ENCODE results near the gene ADAMTSL4. TPM values are rescaled to one million over a fixed set of nuclear protein-coding genes. Genes with fewer than 3 reads are reported as not detected.

Gene ADAMTSL4
- total RNA-seq, 1 experiment from 2014 or later = 4.3 TPM

DNA sequence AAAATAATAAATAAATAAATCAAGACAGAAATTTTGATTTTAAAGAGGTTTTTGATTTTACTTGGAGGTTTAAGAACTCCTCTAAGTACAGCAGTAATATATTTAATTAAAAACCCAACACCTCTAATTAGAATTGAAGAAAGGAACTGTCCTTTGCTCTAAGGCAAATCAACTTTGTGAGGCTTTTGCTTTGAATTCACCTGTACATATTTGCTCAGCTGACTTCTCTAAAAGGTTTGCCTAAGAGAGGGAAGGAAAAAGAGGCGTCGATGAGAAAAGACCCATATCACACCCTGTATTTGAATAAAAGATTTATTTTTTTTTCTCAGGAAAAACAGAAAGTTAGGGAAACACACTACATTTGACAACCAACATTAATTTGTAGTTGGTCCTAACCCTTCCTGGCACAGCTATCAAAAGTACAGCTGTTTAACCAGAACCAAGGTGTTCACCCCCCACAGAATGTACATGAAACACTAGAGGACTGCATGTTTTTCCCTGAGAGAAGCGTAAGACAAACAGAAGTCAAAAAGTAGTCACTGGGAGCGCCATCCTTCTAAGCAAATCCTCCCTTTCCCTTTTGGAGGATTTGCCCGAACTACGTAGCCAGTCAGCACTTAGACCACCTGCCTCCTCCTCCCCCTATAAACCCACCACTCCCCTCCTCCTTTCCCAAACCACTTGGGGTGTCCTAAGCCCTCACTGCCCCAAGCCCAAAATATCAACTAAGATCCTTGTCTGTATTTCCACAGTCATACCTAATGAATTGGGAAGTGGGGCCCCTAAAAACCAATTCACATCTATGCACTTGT lies 25.3 kb downstream of the ADAMTSL4 start:
- RAD21 ChIA-PET (ENCODE audit: low non-redundant PET in 1 of 2, low total read pairs in 2 of 2, uncharacterized antibody in 2 of 2, unreplicated experiment in 2 of 2) = no interaction called here
- DNase-seq (ENCODE audit: low read depth, low spot score) (no peak), ATAC-seq (no peak)
- Histone ChIP-seq H3K27me3 (ENCODE audit: insufficient read depth, low read length) (no peaks in the 10 kb centered on the region), H3K27ac (ENCODE audit: low read depth, low read length) (no peak overlapping the region), H3K9me2 (ENCODE audit: insufficient read depth) (no peaks in the 10 kb centered on the region), H3K4me2 (ENCODE audit: low read length) (no peak overlapping the region), H3K9ac (ENCODE audit: low read length) (no peak overlapping the region), H2AFZ (ENCODE audit: low read depth, low read length, poor library complexity, severe bottlenecking) (no peak overlapping the region), H3K4me1 (ENCODE audit: control insufficient read depth in 1 of 2, insufficient read depth in 2 of 2, low read length in 2 of 2) (peaks cover 42 to 72% of the 10 kb centered on the region in 2 experiments), H3K79me2 (ENCODE audit: insufficient read depth, low read length) (peaks cover 86% of the 10 kb centered on the region), H4K20me1 (ENCODE audit: insufficient read depth) (peaks cover 58% of the 10 kb centered on the region), H3K4me3 (replicated peaks in 1 of 2; ENCODE audit: low read depth in 1 of 2, low read length in 2 of 2) (no peak overlapping the region), H3K36me3 (ENCODE audit: control insufficient read depth in 1 of 2, insufficient read depth in 2 of 2, low read length in 2 of 2) (peaks cover 38 to 58% of the 10 kb centered on the region in 2 experiments), H3K9me3 (ENCODE audit: control insufficient read depth in 1 of 2, insufficient read depth in 1 of 2, low read depth in 1 of 2, low read length in 2 of 2) (no peaks in the 10 kb centered on the region)
- no TSS peak for BruUV-seq (replicated peaks)
- TF ChIP-seq RAD21 (IDR thresholded peaks at IDR 0.05; ENCODE audit: low read depth) (no peak), JUND (IDR thresholded peaks at IDR 0.05) (no peak), CBX3 (IDR thresholded peaks at IDR 0.05; ENCODE audit: low read depth) (no peak), POLR2A (IDR thresholded peaks at IDR 0.05; ENCODE audit: borderline replicate concordance, extremely low read depth, insufficient read depth, insufficient read length) (no peak), FOSL1 (IDR thresholded peaks at IDR 0.05; ENCODE audit: low read depth) (no peak), EGR1 (IDR thresholded peaks at IDR 0.05; ENCODE audit: low read depth) (no peak), EZH2 (IDR thresholded peaks at IDR 0.05) (no peak), ZNF274 (IDR thresholded peaks at IDR 0.05; ENCODE audit: low read depth, low read length) (no peak), TCF7L2 (IDR thresholded peaks at IDR 0.05; ENCODE audit: borderline replicate concordance, extremely low read depth, insufficient read depth, insufficient read length) (no peak), ELF1 (IDR thresholded peaks at IDR 0.05; ENCODE audit: borderline replicate concordance, low read depth) (no peak), ZFX (IDR thresholded peaks at IDR 0.05) (no peak), CEBPB (IDR thresholded peaks at IDR 0.05; ENCODE audit: low read depth) (no peak)
- TF ChIP-seq, protein P1, sequence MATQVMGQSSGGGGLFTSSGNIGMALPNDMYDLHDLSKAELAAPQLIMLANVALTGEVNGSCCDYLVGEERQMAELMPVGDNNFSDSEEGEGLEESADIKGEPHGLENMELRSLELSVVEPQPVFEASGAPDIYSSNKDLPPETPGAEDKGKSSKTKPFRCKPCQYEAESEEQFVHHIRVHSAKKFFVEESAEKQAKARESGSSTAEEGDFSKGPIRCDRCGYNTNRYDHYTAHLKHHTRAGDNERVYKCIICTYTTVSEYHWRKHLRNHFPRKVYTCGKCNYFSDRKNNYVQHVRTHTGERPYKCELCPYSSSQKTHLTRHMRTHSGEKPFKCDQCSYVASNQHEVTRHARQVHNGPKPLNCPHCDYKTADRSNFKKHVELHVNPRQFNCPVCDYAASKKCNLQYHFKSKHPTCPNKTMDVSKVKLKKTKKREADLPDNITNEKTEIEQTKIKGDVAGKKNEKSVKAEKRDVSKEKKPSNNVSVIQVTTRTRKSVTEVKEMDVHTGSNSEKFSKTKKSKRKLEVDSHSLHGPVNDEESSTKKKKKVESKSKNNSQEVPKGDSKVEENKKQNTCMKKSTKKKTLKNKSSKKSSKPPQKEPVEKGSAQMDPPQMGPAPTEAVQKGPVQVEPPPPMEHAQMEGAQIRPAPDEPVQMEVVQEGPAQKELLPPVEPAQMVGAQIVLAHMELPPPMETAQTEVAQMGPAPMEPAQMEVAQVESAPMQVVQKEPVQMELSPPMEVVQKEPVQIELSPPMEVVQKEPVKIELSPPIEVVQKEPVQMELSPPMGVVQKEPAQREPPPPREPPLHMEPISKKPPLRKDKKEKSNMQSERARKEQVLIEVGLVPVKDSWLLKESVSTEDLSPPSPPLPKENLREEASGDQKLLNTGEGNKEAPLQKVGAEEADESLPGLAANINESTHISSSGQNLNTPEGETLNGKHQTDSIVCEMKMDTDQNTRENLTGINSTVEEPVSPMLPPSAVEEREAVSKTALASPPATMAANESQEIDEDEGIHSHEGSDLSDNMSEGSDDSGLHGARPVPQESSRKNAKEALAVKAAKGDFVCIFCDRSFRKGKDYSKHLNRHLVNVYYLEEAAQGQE (IDR thresholded peaks at IDR 0.05; ENCODE audit: low read depth) = no peak
- TF ChIP-seq, protein P2, sequence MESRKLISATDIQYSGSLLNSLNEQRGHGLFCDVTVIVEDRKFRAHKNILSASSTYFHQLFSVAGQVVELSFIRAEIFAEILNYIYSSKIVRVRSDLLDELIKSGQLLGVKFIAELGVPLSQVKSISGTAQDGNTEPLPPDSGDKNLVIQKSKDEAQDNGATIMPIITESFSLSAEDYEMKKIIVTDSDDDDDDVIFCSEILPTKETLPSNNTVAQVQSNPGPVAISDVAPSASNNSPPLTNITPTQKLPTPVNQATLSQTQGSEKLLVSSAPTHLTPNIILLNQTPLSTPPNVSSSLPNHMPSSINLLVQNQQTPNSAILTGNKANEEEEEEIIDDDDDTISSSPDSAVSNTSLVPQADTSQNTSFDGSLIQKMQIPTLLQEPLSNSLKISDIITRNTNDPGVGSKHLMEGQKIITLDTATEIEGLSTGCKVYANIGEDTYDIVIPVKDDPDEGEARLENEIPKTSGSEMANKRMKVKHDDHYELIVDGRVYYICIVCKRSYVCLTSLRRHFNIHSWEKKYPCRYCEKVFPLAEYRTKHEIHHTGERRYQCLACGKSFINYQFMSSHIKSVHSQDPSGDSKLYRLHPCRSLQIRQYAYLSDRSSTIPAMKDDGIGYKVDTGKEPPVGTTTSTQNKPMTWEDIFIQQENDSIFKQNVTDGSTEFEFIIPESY (IDR thresholded peaks at IDR 0.05; ENCODE audit: extremely low read depth, insufficient replicate concordance, low read length) = no peak
- TF ChIP-seq, protein P3, sequence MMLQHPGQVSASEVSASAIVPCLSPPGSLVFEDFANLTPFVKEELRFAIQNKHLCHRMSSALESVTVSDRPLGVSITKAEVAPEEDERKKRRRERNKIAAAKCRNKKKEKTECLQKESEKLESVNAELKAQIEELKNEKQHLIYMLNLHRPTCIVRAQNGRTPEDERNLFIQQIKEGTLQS (IDR thresholded peaks at IDR 0.05) = no peak
- POLR2A ChIA-PET = interaction anchor here (1.0 kb wide), 1 partner anchor 12 kb away, joined by 4 read pairs; no protein-coding TSS in a partner anchor
- CTCF ChIA-PET = interaction anchor here (0.5 to 0.6 kb wide), 2 partner anchors 26 to 36 kb away, joined by 3 read pairs; no protein-coding TSS in a partner anchor
- intact Hi-C loops (cut with micrococcal nuclease) = loop anchor here (5.0 kb wide), 1 partner anchor 403 kb away; no protein-coding TSS in a partner anchor
